Esophagus squamous epithelium (tissue), 4 donors: Measurements from ENCODE around the gene PAK1IP1.

Experiments
- POLR2A ChIP-seq, 4 donors: fragments of 450-650 bp; IDR thresholded peaks; one replicate each; pipeline ENCODE4 v1.6.1; 2017; ENCODE audit warnings: antibody characterized with exemption in 4 of 4, mild to moderate bottlenecking in 4 of 4, moderate library complexity in 3 of 4
- TF ChIP-seq, protein P1 (sequence below), 6 experiments: fragments of 450-650 bp in 4 of 6; fragments of 200-600 bp in 2 of 6; sonication (generic) in 2 of 6; IDR thresholded peaks; one replicate each; pipeline ENCODE4 v1.5.1; 2016 to 2019; ENCODE audit warnings: antibody characterized with exemption in 6 of 6, mild to moderate bottlenecking in 4 of 6, moderate library complexity in 4 of 6

DNA sequence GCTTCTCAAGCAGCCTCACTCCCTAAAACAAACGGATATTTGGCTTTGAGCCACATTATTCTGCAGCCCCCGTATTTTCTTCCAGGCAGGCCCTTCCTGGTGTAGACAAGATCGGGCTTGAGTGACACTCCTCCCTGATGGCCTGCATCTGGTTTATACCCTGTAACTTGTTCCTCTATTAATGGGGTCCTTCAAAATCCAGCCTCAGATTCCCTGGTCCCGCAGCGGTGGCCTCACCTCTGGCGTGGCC is 27.7 kb downstream of the PAK1IP1 start:
- TF ChIP-seq, protein P1, sequence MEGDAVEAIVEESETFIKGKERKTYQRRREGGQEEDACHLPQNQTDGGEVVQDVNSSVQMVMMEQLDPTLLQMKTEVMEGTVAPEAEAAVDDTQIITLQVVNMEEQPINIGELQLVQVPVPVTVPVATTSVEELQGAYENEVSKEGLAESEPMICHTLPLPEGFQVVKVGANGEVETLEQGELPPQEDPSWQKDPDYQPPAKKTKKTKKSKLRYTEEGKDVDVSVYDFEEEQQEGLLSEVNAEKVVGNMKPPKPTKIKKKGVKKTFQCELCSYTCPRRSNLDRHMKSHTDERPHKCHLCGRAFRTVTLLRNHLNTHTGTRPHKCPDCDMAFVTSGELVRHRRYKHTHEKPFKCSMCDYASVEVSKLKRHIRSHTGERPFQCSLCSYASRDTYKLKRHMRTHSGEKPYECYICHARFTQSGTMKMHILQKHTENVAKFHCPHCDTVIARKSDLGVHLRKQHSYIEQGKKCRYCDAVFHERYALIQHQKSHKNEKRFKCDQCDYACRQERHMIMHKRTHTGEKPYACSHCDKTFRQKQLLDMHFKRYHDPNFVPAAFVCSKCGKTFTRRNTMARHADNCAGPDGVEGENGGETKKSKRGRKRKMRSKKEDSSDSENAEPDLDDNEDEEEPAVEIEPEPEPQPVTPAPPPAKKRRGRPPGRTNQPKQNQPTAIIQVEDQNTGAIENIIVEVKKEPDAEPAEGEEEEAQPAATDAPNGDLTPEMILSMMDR (IDR thresholded peaks at IDR 0.05) = peak in 1 of 6 experiments; percentile 6
- no peak for TF ChIP-seq POLR2A (IDR thresholded peaks at IDR 0.05)
